NB4 (cell line): ENCODE data around the gene ACBD5.

ENCODE experiments used
- CTCF ChIP-seq: IDR thresholded peaks from one replicate; pipeline ENCODE4 v1.5.1; 2012; ENCODE audit warnings: low read depth, low read length
- MYC ChIP-seq: IDR thresholded peaks from 2 replicates; pipeline ENCODE4 v1.6.1; 2011; ENCODE audit warnings: low read depth, low read length
- POLR2A ChIP-seq: IDR thresholded peaks from 2 replicates; pipeline ENCODE4 v1.6.1; 2011; ENCODE audit warnings: mild to moderate bottlenecking; ENCODE audit not compliant: insufficient read length; ENCODE audit errors: extremely low read depth
- TF ChIP-seq, protein P1 (sequence below): IDR thresholded peaks from 2 replicates; pipeline ENCODE4 v1.6.1; 2011; ENCODE audit warnings: low read depth, low read length

DNA sequence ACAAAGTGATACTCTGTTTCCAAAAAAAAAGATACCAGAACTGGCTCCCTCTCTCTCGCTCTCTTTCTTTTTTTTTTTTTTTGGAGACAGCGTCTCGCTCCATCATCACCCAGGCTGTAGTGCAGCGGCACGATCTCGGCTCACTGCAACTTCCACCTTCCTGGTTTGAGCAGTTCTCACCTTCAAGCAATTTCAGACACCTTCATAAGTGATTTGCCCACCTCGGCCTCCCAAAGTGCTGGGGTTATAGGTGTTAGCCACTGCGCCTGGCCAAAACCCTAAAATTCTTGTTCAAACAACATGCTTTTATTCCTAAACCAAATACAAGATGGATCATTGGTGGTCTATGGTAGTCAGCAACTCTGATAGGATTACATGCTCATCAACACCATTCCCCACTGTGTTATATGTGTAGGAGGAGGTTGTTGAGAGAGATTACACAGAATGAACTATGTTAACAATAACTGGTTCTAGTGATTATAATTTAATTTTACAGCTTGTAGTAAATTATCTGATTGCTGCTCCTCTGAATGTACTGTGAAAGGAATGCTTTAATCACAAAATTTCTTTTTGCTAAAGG lies 15.5 kb downstream of the ACBD5 start:
- TF ChIP-seq CTCF (no peak), MYC (no peak), POLR2A (no peak)
- TF ChIP-seq, protein P1, sequence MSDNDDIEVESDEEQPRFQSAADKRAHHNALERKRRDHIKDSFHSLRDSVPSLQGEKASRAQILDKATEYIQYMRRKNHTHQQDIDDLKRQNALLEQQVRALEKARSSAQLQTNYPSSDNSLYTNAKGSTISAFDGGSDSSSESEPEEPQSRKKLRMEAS = no peak
